ENCODE data around the gene DYNC2LI1.
"Not testable (repeated sequence)": the region's sequence is repeated elsewhere in the genome, so short reads cannot be mapped to it uniquely, and the experiment has no call there.

The DYNC2LI1 gene

DNA sequence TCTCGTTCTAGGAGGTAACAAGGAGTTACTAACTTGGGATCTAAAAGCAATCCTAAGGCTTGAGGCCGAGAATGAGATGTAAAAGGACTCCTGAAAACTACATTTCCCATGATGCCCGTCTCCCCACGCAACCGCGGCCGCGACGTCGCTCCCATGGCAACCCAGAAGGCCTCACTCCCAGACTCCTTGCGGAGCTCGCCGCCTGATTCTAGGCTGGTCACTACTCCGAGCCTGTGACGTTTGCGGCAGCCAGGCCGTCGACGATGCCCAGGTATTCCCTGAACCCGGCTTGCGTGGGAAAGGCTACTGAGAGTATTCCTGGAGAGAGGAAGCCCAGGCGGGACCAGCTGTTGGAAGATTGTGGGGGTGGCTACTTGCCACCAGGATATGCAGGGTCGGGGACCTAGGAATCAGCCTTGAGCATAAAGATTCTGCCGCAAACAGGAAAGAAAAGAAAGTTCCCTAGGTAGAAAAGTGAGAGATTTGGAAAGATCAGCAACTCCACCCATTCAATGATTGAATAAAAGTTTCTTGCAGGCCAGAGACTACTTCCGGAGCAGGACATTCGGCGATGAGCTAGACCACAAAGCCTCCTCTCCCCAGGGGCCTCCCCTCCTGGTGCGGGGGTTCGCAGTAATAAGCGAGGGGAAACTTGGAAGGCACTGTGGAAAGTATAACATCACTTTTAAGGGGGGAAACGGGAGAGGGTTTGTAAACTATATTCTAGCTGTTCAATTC lies at the start of gene DYNC2LI1:
TSS of gene DYNC2LI1 (plus strand) at position 164 of the 738 bp plus-strand sequence. CDS start at position 264, 100 bp downstream.
- DNase-seq (ENCODE audit: low read depth): peak; percentile 57

DNA sequence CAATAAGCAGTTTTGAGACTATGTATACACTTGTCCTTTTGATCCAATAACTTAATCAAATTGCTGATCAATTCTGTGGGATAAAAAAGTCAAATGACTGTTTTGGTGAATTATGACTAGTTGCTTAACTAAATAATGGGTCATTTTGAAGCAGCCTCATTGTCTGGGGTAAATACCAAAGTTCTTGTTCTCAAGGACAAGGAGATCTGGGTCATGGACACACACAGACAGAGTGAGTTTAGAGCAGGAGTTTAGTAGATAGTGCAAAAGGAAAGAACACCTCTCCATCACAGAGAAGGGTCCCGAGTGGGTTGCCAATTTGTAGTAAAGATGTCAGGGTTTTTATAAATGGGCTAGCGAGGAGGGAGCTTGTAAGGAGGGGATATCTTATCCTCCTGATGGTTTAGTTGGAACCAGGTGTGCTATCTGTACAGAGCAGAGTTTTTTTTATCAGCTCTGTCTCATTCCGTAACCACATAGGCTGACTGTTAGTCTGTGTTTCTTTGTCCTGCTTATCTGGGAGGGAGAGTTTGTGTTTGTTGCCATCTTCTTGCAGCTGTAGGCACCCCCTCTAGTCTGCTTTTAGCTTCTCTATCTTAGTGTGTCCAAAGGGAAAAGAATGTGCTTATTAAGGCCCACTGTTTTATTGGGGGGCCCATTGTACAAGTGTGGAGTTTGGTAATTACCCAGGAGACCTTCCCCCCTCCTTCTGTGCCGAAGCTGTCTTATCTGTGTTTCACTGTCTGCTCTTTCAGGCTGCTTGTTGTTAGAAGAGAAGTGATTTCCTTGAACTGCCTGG lies 48.9 kb upstream of the DYNC2LI1 start:
- no peak for DNase-seq (ENCODE audit: low read depth)

DNA sequence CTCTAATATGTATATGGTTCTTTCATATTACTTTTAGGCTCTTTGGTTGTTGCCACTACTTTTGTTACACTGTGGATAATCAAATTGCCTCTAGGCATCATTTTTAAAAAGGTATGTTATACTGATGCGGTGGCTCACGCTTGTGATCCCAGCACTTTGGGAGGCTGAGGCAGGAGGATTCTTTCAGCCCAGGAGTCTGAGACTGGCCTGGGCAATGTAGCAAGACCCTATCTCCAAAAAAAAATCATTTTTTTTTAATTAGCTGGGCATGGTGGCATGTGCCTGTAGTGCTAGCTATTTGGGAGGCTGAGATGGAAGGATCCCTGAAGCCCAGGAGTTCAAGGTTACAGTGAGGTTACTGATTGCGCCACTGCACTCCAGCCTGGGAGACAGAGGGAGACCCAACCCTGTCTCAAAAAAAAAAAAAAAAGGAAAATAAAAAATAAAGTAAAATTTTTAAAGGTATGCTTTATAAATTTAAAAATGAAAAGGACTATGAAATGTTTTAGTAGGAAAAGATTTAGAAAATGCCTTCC lies 48.1 kb upstream of the DYNC2LI1 start:
- no peak for DNase-seq (ENCODE audit: low read depth)

DNA sequence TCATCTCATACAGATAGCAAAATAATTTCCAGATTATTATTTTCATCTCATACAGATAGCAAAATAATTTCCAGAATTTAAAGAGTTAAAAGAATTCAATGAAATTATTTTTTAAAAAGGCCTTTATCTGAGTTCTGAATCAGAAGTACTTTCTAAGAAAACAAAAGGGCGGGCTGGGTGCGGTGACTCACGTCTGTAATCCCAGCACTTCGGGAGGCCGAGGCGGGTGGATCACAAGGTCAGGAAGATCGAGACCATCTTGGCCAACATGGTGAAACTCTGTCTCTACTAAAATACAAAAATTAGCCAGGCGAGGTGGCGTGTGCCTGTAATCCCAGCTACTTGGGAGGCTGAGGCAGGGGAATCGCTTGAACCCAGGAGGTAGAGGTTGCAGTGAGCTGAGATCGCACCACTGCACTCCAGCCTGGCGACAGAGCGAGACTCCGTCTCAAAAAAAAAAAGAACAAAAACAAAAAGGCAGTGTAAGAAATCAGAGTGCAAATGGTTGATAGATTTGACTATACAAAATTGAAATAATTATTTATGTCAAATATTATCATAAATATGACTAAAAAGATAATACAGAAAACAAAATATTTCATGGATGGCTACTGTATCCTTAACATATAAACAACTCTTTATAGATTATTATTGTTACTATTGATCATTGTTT lies 46.7 kb upstream of the DYNC2LI1 start:
- DNase-seq (ENCODE audit: low read depth): not testable (repeated sequence)

DNA sequence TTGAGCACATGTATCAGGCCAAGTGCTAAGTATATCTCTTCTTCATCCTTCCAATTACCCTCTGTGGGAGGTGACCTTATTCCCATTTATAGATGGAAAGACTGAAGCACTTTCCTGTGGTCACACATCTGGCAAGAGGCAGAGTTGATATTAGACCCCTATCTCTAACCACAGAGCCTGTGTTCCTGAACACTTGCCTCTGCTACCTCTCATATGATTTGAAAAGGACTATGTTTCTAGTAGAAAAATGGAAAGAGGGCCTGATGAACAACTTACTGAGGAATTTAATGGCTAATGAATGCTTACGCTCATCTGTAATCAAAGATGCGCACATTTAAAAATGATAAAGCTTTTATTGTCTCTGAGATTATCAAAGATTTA lies 46.2 kb upstream of the DYNC2LI1 start:
- DNase-seq (ENCODE audit: low read depth): no peak

DNA sequence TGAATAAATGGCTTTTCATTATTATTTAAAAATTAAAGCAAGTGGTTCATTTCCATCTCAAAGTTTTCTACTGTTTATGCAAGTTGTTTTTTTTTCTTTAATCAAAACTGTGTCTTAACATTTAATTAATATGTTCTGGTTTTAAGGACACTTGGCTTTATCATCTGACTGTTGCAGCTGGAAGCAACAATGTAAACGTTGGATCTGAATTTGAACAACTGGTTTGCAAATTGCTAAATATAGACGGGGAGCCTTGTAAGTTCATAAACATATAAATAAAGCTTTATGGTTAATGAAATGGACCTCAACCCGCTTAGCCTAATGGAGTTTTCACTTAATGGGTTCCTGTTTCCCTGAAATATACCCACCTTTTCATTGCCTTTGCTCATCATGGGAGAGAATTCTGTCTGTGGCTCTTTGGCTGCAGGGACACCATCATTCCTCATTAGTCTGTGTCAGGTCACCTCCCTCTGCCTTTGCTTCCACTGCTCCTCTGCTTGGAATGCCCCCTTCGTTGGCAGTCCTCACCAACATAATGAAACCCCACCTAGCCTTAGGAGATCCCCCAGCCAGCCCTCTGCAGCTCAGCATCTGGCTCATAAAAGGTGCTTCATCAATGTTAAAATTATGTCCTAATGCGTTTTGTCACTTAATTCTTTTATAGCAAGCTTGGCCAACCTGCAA lies 44.2 kb upstream of the DYNC2LI1 start:
- no peak for DNase-seq (ENCODE audit: low read depth)

DNA sequence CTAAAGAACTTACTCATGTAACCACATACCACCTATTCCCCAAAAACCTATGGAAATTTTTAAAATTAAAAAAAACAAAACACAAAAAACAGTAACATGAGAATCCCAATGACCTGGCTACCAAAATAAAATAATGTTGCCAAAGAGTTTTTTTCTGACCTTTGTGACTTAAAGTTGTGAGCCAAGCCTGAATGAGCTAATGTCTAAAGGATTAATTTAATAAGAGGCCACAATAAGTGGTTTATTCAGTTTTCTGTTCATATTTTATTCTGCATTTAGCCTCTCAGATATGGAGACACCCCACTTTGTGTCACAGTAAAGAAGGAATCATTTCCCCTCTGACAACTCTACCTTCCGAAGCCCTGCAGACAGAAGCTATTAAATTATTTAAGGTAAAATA lies 42.6 kb upstream of the DYNC2LI1 start:
- no peak for DNase-seq (ENCODE audit: low read depth)

DNA sequence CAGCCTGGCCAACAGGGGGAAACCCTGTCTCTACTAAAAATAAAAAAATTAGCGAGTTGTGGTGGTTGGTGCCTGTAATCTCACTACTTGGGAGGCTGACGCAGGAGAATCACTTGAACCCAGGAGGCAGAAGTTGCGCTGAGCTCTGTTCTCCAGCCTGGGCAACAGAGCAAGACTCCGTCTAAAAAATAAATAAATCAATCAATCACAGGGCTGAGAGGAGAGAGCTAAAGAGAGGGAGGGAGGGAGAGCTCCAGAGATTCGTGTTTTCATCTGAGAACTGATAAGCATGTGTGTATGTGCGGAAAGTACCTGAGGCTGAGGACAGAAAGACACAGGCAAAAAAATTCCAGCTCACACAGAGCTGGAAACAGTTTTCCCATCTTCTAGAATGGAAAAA lies 37.2 kb upstream of the DYNC2LI1 start:
- DNase-seq (ENCODE audit: low read depth): no peak

DNA sequence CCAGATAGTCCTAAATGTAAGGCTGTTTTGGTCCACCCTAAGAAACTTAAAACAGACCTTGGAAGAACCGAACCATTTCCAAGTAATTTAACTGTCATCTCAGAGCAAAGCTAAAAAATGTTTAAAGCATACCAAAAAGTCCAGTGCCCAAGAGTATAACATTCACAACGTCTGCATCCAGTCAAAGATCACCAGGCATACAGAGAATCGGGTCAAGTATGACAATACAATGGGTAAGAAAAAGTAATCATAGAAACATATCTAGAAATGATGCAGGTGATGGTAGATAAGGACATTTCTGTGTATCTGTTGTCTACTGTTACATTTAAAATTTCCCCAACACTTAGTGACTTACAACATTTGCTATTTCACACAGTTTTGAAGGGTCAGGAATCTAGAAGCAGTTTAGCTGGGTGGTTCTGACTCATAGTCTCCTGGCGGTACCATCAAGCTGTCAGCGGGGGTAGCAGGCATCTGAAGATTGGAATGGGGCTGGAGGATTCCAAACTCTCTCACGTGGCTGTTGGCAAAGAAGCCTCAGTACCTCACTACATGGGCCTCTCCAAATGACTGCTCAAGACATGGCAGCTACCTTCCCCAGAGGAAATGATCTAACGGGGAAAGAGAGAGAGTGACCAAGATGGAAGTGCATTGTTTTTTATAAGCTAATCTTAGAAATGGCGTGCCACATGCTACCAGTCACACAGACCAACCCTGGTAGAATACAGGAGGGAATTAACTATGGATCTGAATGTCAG lies 36.6 kb upstream of the DYNC2LI1 start:
- no peak for DNase-seq (ENCODE audit: low read depth)

DNA sequence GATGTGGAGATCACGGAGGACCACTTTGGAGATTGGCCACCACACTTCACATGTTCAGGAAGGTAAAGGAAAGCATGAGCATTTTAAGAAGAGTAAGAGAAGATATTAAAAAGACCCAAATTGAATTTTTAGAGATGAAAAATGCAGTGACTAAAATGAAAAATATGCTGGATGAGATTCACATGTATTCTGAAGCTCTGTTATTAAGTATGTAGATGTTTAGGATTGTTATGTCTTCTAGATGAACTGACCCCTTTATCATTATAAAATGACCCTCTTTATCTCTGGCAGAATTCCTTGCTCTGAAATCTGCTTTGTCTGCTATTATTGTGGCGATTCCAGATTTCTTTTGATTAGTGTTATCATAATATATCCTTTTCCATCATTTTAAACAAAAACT lies 36.0 kb upstream of the DYNC2LI1 start:
- DNase-seq (ENCODE audit: low read depth): no peak

DNA sequence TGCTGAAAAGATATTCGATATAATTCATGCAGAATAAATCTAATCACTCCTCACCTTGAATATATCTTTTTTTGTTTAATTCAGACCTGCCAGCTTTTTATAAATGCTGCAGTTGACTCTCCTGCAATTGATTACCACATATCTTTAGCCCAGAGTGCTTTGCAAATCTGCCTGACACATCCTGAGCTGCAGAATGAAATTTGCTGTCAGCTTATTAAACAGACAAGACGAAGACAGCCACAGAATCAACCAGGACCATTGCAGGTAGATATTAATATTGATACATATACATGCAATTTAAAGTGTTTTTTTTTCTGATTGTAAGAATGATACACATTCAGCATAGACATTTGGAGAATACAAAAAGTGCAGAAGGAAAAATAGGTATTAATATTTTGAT lies 35.6 kb upstream of the DYNC2LI1 start:
- no peak for DNase-seq (ENCODE audit: low read depth)

DNA sequence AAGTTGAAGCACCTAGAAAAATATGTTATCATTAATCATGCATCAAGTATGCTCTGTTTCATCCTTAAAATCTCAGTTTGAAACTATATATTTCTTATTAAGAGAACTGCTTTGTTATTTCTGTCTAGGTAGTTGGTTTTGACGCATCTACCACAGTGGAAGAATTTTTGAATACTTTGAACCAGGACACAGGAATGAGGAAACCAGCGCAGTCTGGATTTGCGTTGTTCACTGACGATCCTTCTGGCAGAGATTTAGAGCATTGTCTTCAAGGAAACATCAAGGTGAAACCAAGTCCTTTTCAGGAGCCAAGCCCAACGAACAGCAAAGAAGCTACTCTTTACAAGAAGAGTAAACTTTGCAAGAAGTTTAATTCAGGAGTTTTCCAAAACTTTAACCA lies 30.1 kb upstream of the DYNC2LI1 start:
- no peak for DNase-seq (ENCODE audit: low read depth)

DNA sequence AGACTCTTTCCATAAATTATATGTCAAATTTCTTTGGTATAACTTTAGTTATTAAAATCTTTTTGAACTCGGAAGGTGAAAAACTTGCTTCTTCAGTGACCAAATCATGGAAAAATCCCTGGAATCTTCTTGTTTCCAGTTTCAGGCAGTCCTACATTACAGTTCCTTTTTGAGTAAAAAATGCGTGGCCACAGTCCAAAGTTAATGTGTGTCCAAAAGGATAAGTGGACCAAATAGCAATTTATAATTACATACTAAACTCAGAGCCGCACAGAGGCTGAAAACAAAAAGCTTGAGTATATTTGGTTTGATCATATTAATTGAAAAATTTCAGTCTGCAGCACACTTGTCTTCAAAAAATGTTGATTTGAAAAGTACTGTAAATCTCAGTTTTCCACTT lies 28.4 kb upstream of the DYNC2LI1 start:
- DNase-seq (ENCODE audit: low read depth): no peak

DNA sequence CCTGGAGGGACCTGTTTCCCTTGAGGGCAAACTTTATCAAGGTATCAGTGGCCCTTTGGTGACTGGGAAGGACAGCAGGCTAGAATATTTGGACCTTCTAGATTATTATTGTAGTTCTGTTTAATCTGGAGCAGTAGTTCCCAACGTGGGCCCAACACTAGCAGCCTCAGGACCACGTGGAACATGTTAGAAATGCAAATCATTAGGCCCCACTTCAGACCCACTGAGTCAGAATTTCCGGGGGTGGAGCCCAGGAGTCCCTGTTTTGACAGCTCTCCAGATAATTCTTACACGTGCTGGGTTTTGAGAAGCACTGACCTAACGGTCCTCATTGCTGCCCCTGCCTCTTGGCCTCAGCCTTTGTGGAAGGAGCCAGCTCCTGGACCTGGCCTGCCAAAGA lies 25.5 kb upstream of the DYNC2LI1 start:
- DNase-seq (ENCODE audit: low read depth): no peak

DNA sequence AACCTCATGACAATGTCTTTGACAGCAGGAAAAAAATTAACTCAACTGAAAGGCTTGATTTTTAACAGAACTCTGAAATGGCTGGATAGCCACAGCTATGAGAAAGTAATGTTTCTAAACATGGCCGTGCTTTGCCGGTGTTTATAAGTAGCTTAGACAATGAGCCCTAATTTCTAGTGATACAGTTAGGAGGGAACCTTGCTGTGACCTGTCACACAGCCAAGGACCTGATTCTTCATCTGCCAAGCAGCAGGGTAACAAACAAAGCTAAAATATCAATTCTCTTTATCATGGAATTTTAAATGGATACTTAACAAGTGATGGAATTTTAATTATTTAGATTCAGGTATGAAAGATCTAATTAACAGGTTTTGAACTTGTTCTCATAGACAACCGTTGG lies 24.3 kb upstream of the DYNC2LI1 start:
- no peak for DNase-seq (ENCODE audit: low read depth)

DNA sequence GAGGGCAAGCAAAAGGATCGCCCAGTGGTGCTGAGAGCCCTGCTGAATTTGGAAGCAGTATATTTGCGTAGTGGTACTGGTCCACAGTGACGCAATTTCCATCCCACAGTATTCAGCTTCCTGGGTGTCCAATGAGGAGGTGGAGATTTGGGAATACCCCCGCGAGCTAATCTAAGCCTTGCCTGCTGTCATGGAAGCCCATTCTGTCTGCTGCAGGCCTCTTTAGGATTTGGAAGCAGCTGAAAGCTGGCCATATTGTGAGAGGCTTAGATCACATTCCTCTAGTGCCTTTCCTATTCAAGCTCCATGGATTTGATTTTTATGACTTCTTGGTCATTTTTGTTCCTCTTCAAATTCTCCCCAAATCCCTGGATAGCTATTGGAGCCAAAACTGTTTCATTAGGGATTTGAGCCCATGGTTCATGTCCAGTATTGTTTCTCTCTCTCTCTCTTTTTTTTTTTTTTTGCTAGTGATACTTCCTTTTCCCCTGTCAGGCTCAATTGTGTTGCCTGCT lies 22.3 kb upstream of the DYNC2LI1 start:
- no peak for DNase-seq (ENCODE audit: low read depth)

DNA sequence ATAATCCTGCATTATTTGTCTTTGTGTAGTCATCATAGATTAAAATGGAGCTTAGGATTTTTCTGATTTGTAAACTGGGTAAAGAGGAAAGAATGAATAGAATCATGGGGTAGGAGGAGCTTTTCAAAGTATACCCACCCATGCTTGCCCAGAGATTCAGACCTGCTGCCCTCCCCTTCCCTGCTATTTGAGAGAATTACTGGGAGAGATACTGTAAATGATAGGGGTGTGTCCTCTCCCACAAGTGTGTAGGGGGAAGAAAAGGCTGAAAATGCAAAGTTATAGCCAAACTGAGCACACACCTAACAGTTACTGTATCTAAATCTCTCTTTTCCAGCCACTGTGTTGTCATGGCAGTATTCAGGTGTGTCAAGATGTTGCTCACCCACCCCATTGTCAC lies 21.5 kb upstream of the DYNC2LI1 start:
- no peak for DNase-seq (ENCODE audit: low read depth)

DNA sequence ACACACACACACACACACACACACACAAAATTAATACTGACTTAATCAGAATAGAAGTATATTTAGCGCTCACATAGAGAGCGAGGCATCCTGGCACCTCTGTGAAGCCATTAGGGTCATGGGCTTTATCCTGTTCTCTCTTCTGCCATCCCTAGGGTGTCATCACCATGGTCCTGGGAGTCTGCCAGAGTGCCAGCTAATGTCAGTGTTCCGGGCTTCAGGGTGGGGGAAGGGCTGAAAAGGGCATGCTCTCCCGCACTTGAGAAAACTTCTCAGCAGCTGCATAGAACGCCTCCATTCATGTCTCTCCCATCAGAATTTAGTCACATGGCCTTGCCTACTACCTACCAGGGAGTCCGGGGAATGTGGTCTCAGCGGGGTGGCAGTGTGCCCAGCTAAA lies 19.7 kb upstream of the DYNC2LI1 start:
- DNase-seq (ENCODE audit: low read depth): no peak

DNA sequence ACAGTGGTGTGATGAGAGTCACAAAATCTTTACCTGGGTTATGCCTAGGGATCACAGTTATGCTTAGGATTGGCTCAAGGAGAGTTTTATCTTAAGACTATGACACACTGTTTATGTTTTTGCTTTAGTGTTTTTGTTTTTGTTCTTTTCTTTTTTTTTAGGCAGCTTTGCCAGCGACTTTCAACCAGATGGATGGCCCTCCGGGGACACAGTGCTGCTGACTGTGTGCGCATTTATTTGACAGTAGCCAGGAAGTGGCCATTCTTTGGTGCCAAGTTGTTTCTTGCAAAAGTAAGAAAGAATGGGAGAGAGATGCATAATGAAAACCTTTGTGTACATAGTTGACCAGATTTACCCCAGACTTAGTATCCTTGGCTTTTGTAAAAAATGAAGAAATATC lies 15.1 kb upstream of the DYNC2LI1 start:
- DNase-seq (ENCODE audit: low read depth): no peak

DNA sequence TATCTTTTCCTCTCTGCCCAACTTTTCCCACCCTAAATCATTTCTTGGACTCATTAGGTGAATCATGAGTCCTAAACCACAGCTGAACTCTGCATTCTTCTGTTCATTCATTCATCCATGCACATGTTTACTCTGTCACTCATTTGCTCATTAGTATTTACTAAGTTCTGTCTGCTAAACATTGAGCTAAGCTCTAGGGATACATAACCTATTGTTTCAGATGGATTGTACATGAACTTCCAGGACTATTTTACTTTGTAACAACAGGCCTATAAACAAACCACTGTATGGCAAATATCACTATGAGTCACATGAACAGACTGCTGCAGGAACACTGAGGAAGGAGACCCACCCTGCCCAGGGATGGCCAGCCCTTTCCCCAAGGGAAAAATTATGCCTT lies 14.6 kb upstream of the DYNC2LI1 start:
- DNase-seq (ENCODE audit: low read depth): no peak

DNA sequence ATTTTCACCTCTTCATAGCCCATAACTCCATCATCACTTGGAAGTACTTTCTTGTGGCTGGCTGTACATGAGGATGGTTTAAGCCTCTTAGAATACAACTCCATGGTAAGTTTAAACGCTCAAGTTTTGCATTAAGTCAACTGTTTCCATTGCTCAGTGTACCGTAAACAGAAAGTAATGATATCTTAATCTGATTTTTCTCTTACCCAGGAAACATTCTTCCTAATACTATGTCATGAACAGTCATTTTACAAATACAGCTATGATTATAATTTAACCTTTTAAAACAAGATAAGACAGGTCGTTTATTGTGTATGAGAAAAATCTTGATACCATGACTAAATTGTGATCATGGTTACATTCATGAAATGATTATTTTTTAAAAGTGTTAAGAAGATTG lies 11.6 kb upstream of the DYNC2LI1 start:
- no peak for DNase-seq (ENCODE audit: low read depth)

Measured in activated T-cell treated with anti-CD3 and anti-CD28 coated beads for 1 hour (primary cell).